OCI-LY1 (cell line): ENCODE results near the gene NOTCH4.

Experiments used
- CTCF ChIP-seq: fragments of 200-600 bp; sonication (generic), shearing (Covaris generic); IDR thresholded peaks from 2 replicates; pipeline ENCODE4 v1.5.1; 2017; ENCODE audit warnings: mild to moderate bottlenecking, antibody characterized with exemption, low read length, moderate library complexity, mixed read lengths
- EZH2 ChIP-seq: fragments of 200-600 bp; sonication (generic), shearing (Covaris generic); IDR thresholded peaks from 2 replicates; pipeline ENCODE4 v1.8.0; 2017; ENCODE audit warnings: borderline replicate concordance, mixed run types, mild to moderate bottlenecking, antibody characterized with exemption, low read length, moderate library complexity, mixed read lengths

DNA sequence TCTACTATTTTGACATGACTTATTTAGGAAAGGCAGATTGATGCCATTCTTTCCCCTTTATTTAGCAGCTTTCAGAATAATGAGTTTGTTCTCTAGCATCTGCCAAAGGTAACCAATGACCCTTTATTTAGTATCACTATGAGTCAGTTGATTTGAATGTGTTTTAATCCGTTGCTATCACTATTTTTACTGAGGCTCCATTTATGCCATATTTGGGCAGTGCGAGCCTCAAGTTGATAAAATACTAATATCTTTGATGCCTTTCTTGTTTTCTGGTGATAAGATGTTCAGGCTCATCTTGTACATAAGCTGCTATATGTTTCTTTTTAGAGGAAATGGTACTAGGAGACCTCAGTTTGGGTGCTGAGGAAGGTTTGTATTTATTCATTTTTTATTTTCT is 15.6 kb upstream of the NOTCH4 start:
- TF ChIP-seq CTCF (no peak), EZH2 (no peak)
